Panc1 (cell line): Measurements from ENCODE around the gene SH3TC2. TPM values are rescaled to one million over a fixed set of nuclear protein-coding genes. Genes with fewer than 3 reads are reported as not detected.

Experiments
- ATAC-seq: fragments of 200-7000 bp; cut with Tn5 transposase; 2 replicates; pipeline ENCODE4 v1.9.1; 2020; ENCODE audit warnings: mild to moderate bottlenecking, moderate library complexity
- BruUV-seq: library from RNA; stranded (reverse); fragments of 400-500 nt; replicated peaks from 2 replicates; lab custom pipeline; 2021; lab: Mats Ljungman, UMichigan
- CTCF ChIA-PET: fragments of 300-600 bp; sonication (Branson Sonifier 250); formaldehyde crosslinking; loops from one replicate; lab custom pipeline; 2022; ENCODE audit warnings: antibody characterized with exemption; lab: Charles Lee
- POLR2A ChIA-PET: fragments of 300-600 bp; sonication (Branson Sonifier 250); formaldehyde crosslinking; loops from one replicate; lab custom pipeline; 2022; ENCODE audit warnings: antibody characterized with exemption; lab: Charles Lee
- DNase-seq: peaks from one replicate; pipeline ENCODE4 v3.0.0-alpha.2; 2010; ENCODE audit warnings: low read depth, low spot score
- H3K27ac ChIP-seq: 2 replicates; pipeline ENCODE4 v1.5.1; 2011; ENCODE audit warnings: mild to moderate bottlenecking, low read length, inconsistent platforms
- H3K27me3 ChIP-seq: fragments of 200-500 bp; sonication (Bioruptor generic); 2 replicates; pipeline ENCODE4 v1.6.0; 2014; ENCODE audit warnings: low read length, inconsistent platforms; ENCODE audit not compliant: control insufficient read depth, insufficient read depth
- H3K36me3 ChIP-seq: fragments of 200-500 bp; sonication (Bioruptor generic); 2 replicates; pipeline ENCODE4 v1.5.1; 2014; ENCODE audit warnings: inconsistent platforms, mild to moderate bottlenecking, low read length, moderate library complexity; ENCODE audit not compliant: control insufficient read depth, insufficient read depth
- H3K4me1 ChIP-seq: 2 replicates; pipeline ENCODE4 v1.5.1; 2011; ENCODE audit warnings: inconsistent platforms, mild to moderate bottlenecking, low read length, moderate library complexity; ENCODE audit not compliant: control insufficient read depth, insufficient read depth
- H3K4me3 ChIP-seq, 2 experiments: 2 replicates each; pipeline ENCODE4 v1.5.1; 2011 to 2012; ENCODE audit warnings: low read depth in 2 of 2, low read length in 2 of 2, mild to moderate bottlenecking in 2 of 2, inconsistent platforms in 1 of 2, moderate library complexity in 1 of 2
- H3K9me3 ChIP-seq: fragments of 200-500 bp; sonication (Bioruptor generic); 2 replicates; pipeline ENCODE4 v1.5.1; 2014; ENCODE audit warnings: low read depth, mild to moderate bottlenecking, inconsistent platforms, low read length, moderate library complexity; ENCODE audit not compliant: control insufficient read depth, insufficient read depth
- CTCF ChIP-seq: fragments of 450-650 bp; IDR thresholded peaks from 2 replicates; pipeline ENCODE4 v1.5.1; 2017; ENCODE audit warnings: mild to moderate bottlenecking
- POLR2AphosphoS5 ChIP-seq: IDR thresholded peaks from 2 replicates; pipeline ENCODE4 v1.6.1; 2012; ENCODE audit warnings: mild to moderate bottlenecking, low read depth, low read length, moderate library complexity
- REST ChIP-seq, 2 experiments: IDR thresholded peaks; 2 replicates each; pipeline ENCODE4 v1.6.1; 2011 to 2012; ENCODE audit warnings: low read depth in 2 of 2, control low read depth in 1 of 2, low read length in 1 of 2, mild to moderate bottlenecking in 1 of 2, moderate library complexity in 1 of 2; ENCODE audit not compliant: insufficient read depth in 1 of 2
- SIN3A ChIP-seq: IDR thresholded peaks from 2 replicates; pipeline ENCODE4 v1.6.1; 2012; ENCODE audit warnings: low read depth, mild to moderate bottlenecking, low read length, moderate library complexity, borderline replicate concordance; ENCODE audit not compliant: insufficient read depth
- TCF7L2 ChIP-seq: IDR thresholded peaks from 2 replicates; pipeline ENCODE4 v1.6.1; 2011; ENCODE audit warnings: mild to moderate bottlenecking, low read depth, low read length, inconsistent platforms
- in situ Hi-C: cut with HindIII; loops from 2 replicates; pipeline ENCODE4 v1.10.0; 2016; ENCODE audit warnings: low sequenced_read_pairs, low pct_unique_long_range_greater_than_20kb
- intact Hi-C: fragments of 100-400 bp; cut with micrococcal nuclease; formaldehyde crosslinking; loops from one replicate; pipeline ENCODE4 v1.10.0; 2022; ENCODE audit not compliant: unreplicated experiment
- total RNA-seq: library from RNA; stranded (reverse); gene quantifications from one replicate; pipeline ENCODE4 v1.2.1, GENCODE V29; 2021; ENCODE audit not compliant: unreplicated experiment

SH3TC2 gene
- total RNA-seq, 1 experiment from 2014 or later: 0.33 TPM

GRCh38 chr5:148979083-148979723 lies 83.7 kb downstream of the SH3TC2 start:
- BruUV-seq: no TSS peak
- CTCF ChIA-PET: no interaction called here
- POLR2A ChIA-PET: no interaction called here
- H3K9me3 ChIP-seq: no peaks in the 10 kb centered on the region
- H3K27ac ChIP-seq: no peak overlapping the region
- H3K4me1 ChIP-seq: peaks cover 2% of the 10 kb centered on the region; the same call in 1 of the 2 replicates
- H3K36me3 ChIP-seq: no peaks in the 10 kb centered on the region
- no peak for TF ChIP-seq TCF7L2
- no peak for TF ChIP-seq POLR2AphosphoS5
- TF ChIP-seq CTCF: no peak
- TF ChIP-seq REST (IDR thresholded peaks at IDR 0.05; ENCODE audit: insufficient read depth in 1 of 2, low read depth in 2 of 2, low read length in 1 of 2): no peak
- no peak for TF ChIP-seq SIN3A
- ATAC-seq (0 out of 2 replicates have a peak, but pooled peaks have one; percentile 37), DNase-seq (no peak)
- no peaks in the 10 kb centered on the region for H3K27me3 ChIP-seq
- in situ Hi-C loops: no loop called here
- no peak overlapping the region for H3K4me3 ChIP-seq
- intact Hi-C loops: no loop called here

GRCh38 chr5:148978370-148979082 lies 84.3 kb downstream of the SH3TC2 start:
- ChIA-PET CTCF (no interaction called here), POLR2A (no interaction called here)
- ATAC-seq (0 out of 2 replicates have a peak, but pooled peaks have one; percentile 16), DNase-seq (no peak)
- intact Hi-C loops: no loop called here
- Histone ChIP-seq H3K27ac (no peak overlapping the region), H3K27me3 (no peaks in the 10 kb centered on the region), H3K9me3 (no peaks in the 10 kb centered on the region), H3K36me3 (no peaks in the 10 kb centered on the region), H3K4me1 (peaks cover 4% of the 10 kb centered on the region), H3K4me3 (no peak overlapping the region)
- no TSS peak for BruUV-seq
- TF ChIP-seq REST (IDR thresholded peaks at IDR 0.05; ENCODE audit: insufficient read depth in 1 of 2, low read depth in 2 of 2, low read length in 1 of 2) (no peak), CTCF (no peak), POLR2AphosphoS5 (no peak), TCF7L2 (no peak), SIN3A (no peak)
- in situ Hi-C loops: no loop called here
